ENCODE results near the gene MFSD6.
"Not testable (repeated sequence)": the region's sequence is repeated elsewhere in the genome, so short reads cannot be mapped to it uniquely, and the experiment has no call there.

MFSD6 gene

DNA sequence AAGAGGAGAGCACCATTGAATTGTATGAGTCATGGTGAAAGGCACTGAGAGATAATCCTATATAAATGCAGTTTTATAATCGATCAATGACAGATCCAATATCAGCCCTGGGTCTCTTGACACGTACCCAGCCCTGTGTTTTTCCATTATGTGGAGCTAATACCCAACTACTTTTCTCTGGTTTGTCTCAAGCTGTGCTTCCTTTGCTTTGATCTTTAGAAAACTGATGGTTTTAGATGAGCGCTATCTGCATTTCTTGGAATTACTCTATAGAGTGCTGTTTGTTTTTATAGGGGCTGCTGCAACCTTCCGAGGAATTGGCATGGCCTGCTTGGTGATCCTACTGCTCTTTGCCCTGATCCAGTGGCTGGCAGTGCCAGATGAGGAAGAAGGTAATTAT is 81.3 kb downstream of the MFSD6 start:
- no peak for DNase-seq (ENCODE audit: low spot score)
- TF ChIP-seq, protein P1, sequence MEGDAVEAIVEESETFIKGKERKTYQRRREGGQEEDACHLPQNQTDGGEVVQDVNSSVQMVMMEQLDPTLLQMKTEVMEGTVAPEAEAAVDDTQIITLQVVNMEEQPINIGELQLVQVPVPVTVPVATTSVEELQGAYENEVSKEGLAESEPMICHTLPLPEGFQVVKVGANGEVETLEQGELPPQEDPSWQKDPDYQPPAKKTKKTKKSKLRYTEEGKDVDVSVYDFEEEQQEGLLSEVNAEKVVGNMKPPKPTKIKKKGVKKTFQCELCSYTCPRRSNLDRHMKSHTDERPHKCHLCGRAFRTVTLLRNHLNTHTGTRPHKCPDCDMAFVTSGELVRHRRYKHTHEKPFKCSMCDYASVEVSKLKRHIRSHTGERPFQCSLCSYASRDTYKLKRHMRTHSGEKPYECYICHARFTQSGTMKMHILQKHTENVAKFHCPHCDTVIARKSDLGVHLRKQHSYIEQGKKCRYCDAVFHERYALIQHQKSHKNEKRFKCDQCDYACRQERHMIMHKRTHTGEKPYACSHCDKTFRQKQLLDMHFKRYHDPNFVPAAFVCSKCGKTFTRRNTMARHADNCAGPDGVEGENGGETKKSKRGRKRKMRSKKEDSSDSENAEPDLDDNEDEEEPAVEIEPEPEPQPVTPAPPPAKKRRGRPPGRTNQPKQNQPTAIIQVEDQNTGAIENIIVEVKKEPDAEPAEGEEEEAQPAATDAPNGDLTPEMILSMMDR (IDR thresholded peaks at IDR 0.05; ENCODE audit: extremely low read depth, missing control alignments): no peak

DNA sequence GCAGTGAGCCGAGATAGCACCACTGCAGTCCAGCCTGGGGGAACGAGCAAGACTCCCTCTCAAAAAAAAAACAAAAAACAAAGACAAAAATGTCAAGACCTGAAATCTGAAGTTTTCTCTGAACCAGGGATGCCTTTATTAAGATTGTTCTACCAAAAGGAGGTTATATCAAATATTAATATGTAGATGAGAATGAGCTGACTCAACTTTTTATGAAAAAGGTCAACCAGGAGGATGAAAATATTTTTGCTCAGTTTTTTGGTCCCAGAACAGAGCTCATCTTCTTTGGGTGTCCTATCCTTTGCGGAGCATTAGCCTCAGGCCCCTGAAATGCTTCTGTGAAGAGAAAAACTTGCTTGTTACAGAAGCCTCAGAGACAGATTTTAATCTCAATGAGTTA is 82.3 kb downstream of the MFSD6 start:
- no peak for DNase-seq (ENCODE audit: low spot score)
- TF ChIP-seq, protein P1 (IDR thresholded peaks at IDR 0.05; ENCODE audit: extremely low read depth, missing control alignments): no peak

DNA sequence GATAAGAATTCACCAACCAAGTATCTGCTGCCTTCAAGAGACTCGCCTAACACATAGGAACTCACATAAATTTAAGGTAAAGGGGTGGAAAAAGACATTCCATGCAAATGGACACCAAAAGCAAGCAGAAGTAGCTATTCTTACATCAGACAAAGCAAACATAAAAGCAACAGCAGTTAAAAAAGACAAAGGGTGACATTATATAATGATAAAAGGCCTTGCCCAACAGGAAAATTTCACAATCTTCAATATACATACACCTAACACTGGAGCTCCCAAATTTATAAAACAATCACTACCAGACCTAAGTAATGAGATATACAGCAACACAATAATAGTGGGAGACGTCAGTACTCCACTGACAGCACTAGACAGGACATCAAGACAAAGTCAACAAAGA is 84.9 kb downstream of the MFSD6 start:
- TF ChIP-seq, protein P1 (IDR thresholded peaks at IDR 0.05; ENCODE audit: extremely low read depth, missing control alignments): no peak
- no peak for DNase-seq (ENCODE audit: low spot score)

DNA sequence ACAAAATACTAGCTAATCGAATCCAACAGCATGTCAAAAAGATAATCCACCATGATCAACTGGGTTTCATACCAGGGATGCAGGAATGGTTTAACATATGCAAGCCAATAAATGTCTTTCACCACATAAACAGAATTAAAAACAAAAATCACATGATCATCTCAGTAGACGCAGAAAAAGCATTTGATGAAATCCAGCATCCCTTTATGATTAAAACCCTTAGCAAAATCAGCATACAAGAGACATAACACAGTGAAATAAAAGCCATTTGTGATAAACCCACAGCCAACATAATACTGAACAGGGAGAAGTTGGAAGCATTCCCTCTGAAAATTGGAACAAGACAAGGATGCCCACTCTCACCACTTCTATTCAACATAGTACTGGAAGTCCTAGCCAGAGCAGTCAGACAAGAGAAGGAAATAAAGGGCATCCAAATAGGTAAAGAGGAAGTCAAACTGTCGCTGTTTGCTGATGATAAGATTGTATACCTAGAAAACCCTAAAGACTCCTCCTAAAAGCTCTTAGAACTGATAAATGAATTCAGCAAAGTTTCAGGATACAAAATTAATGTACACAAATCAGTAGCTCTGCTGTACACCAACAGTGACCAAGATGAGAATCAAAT is 86.6 kb downstream of the MFSD6 start:
- not testable (repeated sequence) for DNase-seq (ENCODE audit: low spot score)

DNA sequence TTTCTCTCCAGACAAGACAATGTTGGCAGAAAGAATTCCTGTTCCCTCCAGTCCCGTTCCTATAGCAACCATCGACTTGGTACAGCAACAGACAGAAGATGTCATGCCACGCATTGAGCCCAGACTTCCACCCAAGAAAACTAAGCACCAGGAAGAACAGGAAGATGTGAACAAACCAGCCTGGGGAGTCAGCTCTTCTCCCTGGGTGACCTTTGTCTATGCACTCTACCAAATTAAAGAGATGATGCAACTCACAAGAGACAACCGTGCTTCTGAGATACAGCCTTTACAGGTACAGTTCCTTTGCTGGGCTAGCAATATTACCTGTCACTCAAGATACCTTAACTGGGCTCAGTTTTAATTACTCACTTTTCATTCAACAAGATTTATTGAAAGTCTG is 89.3 kb downstream of the MFSD6 start:
- no peak for DNase-seq (ENCODE audit: low spot score)
- TF ChIP-seq, protein P1 (IDR thresholded peaks at IDR 0.05; ENCODE audit: extremely low read depth, missing control alignments): no peak

DNA sequence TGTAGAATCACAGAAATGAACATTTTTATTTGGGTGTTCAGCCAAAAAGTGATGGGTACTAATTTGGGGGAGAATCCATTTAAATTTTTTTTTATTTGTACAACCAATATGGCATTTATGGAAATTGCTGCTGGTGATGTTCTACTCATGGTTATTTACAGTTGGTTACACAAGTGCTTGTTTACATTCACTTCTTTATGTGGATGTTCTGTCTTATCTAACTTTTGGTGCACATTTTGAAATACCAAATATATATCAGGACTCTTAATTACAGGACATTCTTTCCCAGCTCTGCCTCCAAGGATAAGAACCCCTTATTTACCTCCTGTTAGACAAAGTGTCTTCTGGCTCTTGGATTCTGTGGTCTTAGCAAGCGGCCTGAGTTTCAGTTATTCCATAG is 91.1 kb downstream of the MFSD6 start:
- no peak for DNase-seq (ENCODE audit: low spot score)
- TF ChIP-seq, protein P1 (IDR thresholded peaks at IDR 0.05; ENCODE audit: extremely low read depth, missing control alignments): no peak

DNA sequence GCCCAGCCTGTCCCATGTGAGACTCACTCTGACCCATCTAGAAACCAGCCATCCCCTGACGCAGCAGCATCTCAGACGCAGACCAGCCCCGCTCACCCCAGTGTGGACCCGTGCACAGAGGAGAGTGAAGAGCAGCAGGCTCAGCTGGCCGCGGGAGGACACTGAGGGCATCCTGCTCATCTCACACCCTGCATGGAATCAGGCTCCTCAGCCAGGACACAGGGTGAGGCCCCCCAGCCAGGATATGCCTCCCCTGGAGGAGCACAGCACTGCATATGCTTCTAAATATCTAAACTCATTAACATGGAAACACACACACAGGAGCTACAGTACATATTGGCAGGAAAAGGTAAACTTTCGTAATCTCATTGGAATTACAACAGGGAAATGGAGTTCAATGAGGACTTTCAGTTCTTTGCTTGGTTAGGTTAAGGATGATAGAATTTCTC is 91.9 kb downstream of the MFSD6 start:
- no peak for DNase-seq (ENCODE audit: low spot score)
- TF ChIP-seq, protein P1 (IDR thresholded peaks at IDR 0.05; ENCODE audit: extremely low read depth, missing control alignments): no peak

DNA sequence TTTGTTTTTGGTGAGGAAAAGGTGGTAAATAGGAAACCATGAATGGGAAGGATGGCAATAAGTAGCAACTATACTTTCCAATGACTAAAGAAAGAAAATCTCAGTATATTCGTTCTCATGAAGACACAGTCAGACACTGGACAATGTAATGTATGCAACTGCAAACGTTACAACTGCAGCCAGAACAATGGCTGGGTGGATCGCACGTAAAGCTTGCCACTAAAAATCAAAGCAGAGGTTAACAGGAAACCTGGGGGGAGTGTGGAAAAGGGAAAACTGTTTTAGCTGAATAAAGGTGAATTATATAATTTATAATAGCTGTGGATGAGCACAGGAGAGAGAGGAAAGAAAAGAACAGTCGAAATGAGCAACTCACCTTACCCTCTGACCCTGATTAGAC is 93.1 kb downstream of the MFSD6 start:
- no peak for DNase-seq (ENCODE audit: low spot score)
- TF ChIP-seq, protein P1 (IDR thresholded peaks at IDR 0.05; ENCODE audit: extremely low read depth, missing control alignments): no peak

Data from GM20000 (cell line).